GM18951 (cell line): Measurements from ENCODE around the gene CD59.
"Not testable (repeated sequence)": the region's sequence is repeated elsewhere in the genome, so short reads cannot be mapped to it uniquely, and the experiment has no call there.

Experiments used
- POLR2A ChIP-seq: IDR thresholded peaks from 4 replicates; pipeline ENCODE4 v1.6.1; 2011; ENCODE audit warnings: mild to moderate bottlenecking; ENCODE audit not compliant: insufficient read length, insufficient read depth; ENCODE audit errors: extremely low read depth
- in situ Hi-C: fragments of 300-500 bp; cut with MboI; formaldehyde crosslinking; loops from one replicate; pipeline ENCODE4 v1.12.0; 2022; ENCODE audit warnings: low sequenced_read_pairs, mixed read lengths, inconsistent platforms; ENCODE audit not compliant: unreplicated experiment

The CD59 gene

GRCh38 chr11:33733980-33734379 is 2.2 kb downstream of the CD59 start:
- no peak for TF ChIP-seq POLR2A
- in situ Hi-C loops = no loop called here

- in situ Hi-C loops = no loop called here
- no peak for TF ChIP-seq POLR2A
Observed at GRCh38 chr11:33731723-33732531, 4.3 kb downstream of the CD59 start.

- in situ Hi-C loops = no loop called here
- TF ChIP-seq POLR2A = no peak
Observed at GRCh38 chr11:33730716-33731115, 5.5 kb downstream of the CD59 start.

- in situ Hi-C loops = not testable (repeated sequence)
Observed at GRCh38 chr11:33729072-33729664, 7.1 kb downstream of the CD59 start.

- in situ Hi-C loops = not testable (repeated sequence)
Observed at GRCh38 chr11:33727539-33727938, 8.7 kb downstream of the CD59 start.

- TF ChIP-seq POLR2A = no peak
- in situ Hi-C loops = no loop called here
Observed at GRCh38 chr11:33725496-33725895, 10.7 kb downstream of the CD59 start.

- TF ChIP-seq POLR2A = no peak
- in situ Hi-C loops = no loop called here
Observed at GRCh38 chr11:33724644-33725035, 11.6 kb downstream of the CD59 start.

GRCh38 chr11:33723238-33723881 is 12.9 kb downstream of the CD59 start:
- TF ChIP-seq POLR2A = no peak
- in situ Hi-C loops = no loop called here

GRCh38 chr11:33722590-33723234 is 13.5 kb downstream of the CD59 start:
- TF ChIP-seq POLR2A = no peak
- in situ Hi-C loops = no loop called here

GRCh38 chr11:33721984-33722383 is 14.2 kb downstream of the CD59 start:
- no peak for TF ChIP-seq POLR2A
- in situ Hi-C loops = no loop called here

- no peak for TF ChIP-seq POLR2A
- in situ Hi-C loops = no loop called here
Observed at GRCh38 chr11:33721426-33721825, 14.8 kb downstream of the CD59 start.

GRCh38 chr11:33719587-33719986 is 16.6 kb downstream of the CD59 start:
- no peak for TF ChIP-seq POLR2A
- in situ Hi-C loops = no loop called here

- no peak for TF ChIP-seq POLR2A
- in situ Hi-C loops = no loop called here
Observed at GRCh38 chr11:33718440-33718839, 17.8 kb downstream of the CD59 start.

- in situ Hi-C loops = no loop called here
Observed at GRCh38 chr11:33716243-33716642, 20.0 kb downstream of the CD59 start.

More at GRCh38 chr11:33716243-33716642, 20.0 kb downstream of the CD59 start:
- TF ChIP-seq POLR2A = no peak
